Heart left ventricle (tissue), 16 donors: Measurements from ENCODE around the gene TERF2IP. TPM values are rescaled to one million over a fixed set of nuclear protein-coding genes. Genes with fewer than 3 reads are reported as not detected.

Source experiments
- ATAC-seq, 4 donors: fragments of 200-7000 bp; cut with Tn5 transposase; one replicate each; pipeline ENCODE4 v1.9.1; 2020 to 2022; ENCODE audit warnings: moderate library complexity in 4 of 4, mild to moderate bottlenecking in 3 of 4, moderate number of reproducible peaks in 1 of 4
- DNase-seq, 5 donors: peaks; one replicate each; pipeline ENCODE4 v3.0.0-alpha.2; 2020
- H3K27ac ChIP-seq, 12 donors: fragments of 200-600 bp; sonication (generic) in 4 of 12; one replicate each; pipeline versions ENCODE4 v1.5.0 to v1.8.0; 2016 to 2022; ENCODE audit warnings: mild to moderate bottlenecking in 2 of 12
- H3K27me3 ChIP-seq, 9 donors: fragments of 200-600 bp; sonication (generic) in 2 of 9; one replicate each; pipeline versions ENCODE4 v1.5.1 to v1.8.0; 2016 to 2022; ENCODE audit warnings: mild to moderate bottlenecking in 3 of 9
- H3K36me3 ChIP-seq, 9 donors: fragments of 200-600 bp; sonication (generic) in 2 of 9; one replicate each; pipeline versions ENCODE4 v1.5.0 to v1.8.0; 2018 to 2022; ENCODE audit warnings: mild to moderate bottlenecking in 2 of 9
- H3K4me1 ChIP-seq, 12 donors: fragments of 200-600 bp; sonication (generic) in 4 of 12; one replicate each; pipeline versions ENCODE4 v1.5.0 to v1.8.0; 2016 to 2022; ENCODE audit warnings: mild to moderate bottlenecking in 3 of 12
- H3K4me3 ChIP-seq, 12 donors: fragments of 200-600 bp; sonication (generic) in 4 of 12; one replicate each; pipeline versions ENCODE4 v1.5.0 to v1.8.0; 2017 to 2022; ENCODE audit warnings: mild to moderate bottlenecking in 9 of 12, moderate library complexity in 4 of 12
- H3K9me3 ChIP-seq, 12 donors: fragments of 200-600 bp; sonication (generic) in 4 of 12; one replicate each; pipeline versions ENCODE4 v1.5.0 to v1.8.0; 2016 to 2022; ENCODE audit warnings: mild to moderate bottlenecking in 1 of 12
- CTCF ChIP-seq, 12 donors: fragments of 200-600 bp; sonication (generic) in 4 of 12; IDR thresholded peaks; one replicate each; pipeline versions ENCODE4 v1.5.0 to v1.8.0; 2018 to 2022; ENCODE audit warnings: antibody characterized with exemption in 12 of 12, mild to moderate bottlenecking in 5 of 12
- POLR2A ChIP-seq, 2 donors: fragments of 450-650 bp; IDR thresholded peaks; one replicate each; pipeline ENCODE4 v1.6.1; 2017; ENCODE audit warnings: antibody characterized with exemption in 2 of 2, mild to moderate bottlenecking in 2 of 2, moderate library complexity in 2 of 2
- WGBS, 4 donors: extraction: QIAGEN DNeasy Blood & Tissue Kit in 2 of 4; methylation state at CpG; one replicate each; pipeline versions ENCODE4 v1.1.5 to v1.1.7; 2013 to 2018; 5-methylcytosine and 5-hydroxymethylcytosine counted together
- intact Hi-C, 10 donors: fragments of 100-400 bp; cut with DNase I; formaldehyde crosslinking; loops; one replicate each; pipeline versions ENCODE4 v1.11.1 to v1.14.2; 2022
- polyA plus RNA-seq, 2 donors: library from polyadenylated mRNA; stranded (reverse); fragments of 200-250 nt; gene quantifications; one replicate each; pipeline ENCODE4 v1.2.3, GENCODE V29; 2013
- total RNA-seq, 9 donors: library from RNA; depleted of rRNA in 2 of 9; stranded (reverse); fragments of >200 nt in 2 of 9; fragmentation: NEBNext Ultra II Directional in 3 of 9; extraction: Animal tissue kit (Norgen Biotek cat#: 25700) in 3 of 9; gene quantifications; one replicate each; pipeline versions ENCODE4 v1.1.0 to v1.2.4, GENCODE V29; 2016 to 2023
- donor health status: ischemic (EF 13 %, LVEDD 7.1; RV severe dilation, severe dysfunction).
- donor health status: healthy with polysubstance abuse.
- donor health status: DM: no; HTN: yes; CAD: no.
- donor health status: DM: no; HTN: no; CAD: no.
- donor health status: ischemic (EF 25% LVEDD 6.9; RV normal size, moderate dysfunction).
- donor health status: ischemic (EF 25% LVEDD 5.7; RV mildly dilated, moderate dysfunction).
- donor health status: healthy.
- donor health status: DM: yes; HTN: yes; CAD: no.
- donor health status: ischemic (EF 35%, LVEDD 5.7; RV mildly dilated, moderate dysfunction).
- donor health status: nonischemic (EF 11% LVEDD 7.7; RV severe dilation, severe dysfunction).
- donor health status: DM: yes; HTN: yes; CAD: no.
- donor health status: PGD.
- donor health status: ischemic (EF 29% LVEDD 5.4; RV normal size, mild dysfunction).
- donor health status: nonischemic (EF 23%, LVEDD 6.1; RV moderate dilation, normal function).

The TERF2IP gene
- total and polyA plus RNA-seq, 11 donors, result 52.0 to 79.2 (median 73.1) TPM

GRCh38 chr16:75660726-75661302 is 13.2 kb downstream of the TERF2IP start:
- TF ChIP-seq CTCF (IDR thresholded peaks at IDR 0.05) (peak in 1 of 12 donors; percentile 8), POLR2A (IDR thresholded peaks at IDR 0.05) (no peak)
- 50 to 75% (median 62%) methylated on average over 4 of the region's 4 CpGs for WGBS, 4 donors
- peak overlapping the region in 5 of 12 donors; percentile 10 to 30 (median 17) for H3K27ac ChIP-seq

DNA sequence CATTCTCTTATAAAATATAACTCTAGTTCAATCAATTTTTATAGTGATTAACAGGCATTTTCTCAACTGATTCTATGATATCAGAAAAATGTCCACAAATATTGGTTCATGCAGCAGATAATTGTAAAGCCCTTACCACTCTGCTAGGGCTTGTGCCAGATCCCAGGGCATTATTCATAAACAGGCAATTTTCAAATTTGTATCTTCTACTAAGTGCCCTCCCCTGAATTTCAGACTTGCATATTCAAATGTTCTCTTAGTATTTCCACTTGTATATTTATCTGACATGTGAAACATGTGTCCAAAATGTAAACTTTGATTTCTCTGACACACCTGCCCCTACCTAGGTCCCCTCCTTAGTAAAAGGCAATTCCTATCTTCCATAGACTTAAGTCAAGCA is 19.9 kb downstream of the TERF2IP start:
- H3K27me3 ChIP-seq, result no peaks in the 10 kb centered on the region
- H3K4me1 ChIP-seq, result peaks cover 0 to under 1% (median 0%) of the 10 kb centered on the region in 12 donors
- no peak overlapping the region for H3K4me3 ChIP-seq
- no peak for TF ChIP-seq POLR2A (IDR thresholded peaks at IDR 0.05)
- no peak for TF ChIP-seq CTCF (IDR thresholded peaks at IDR 0.05)
- H3K36me3 ChIP-seq, result peaks cover 0 to 3% (median 0%) of the 10 kb centered on the region in 9 donors
- no peak overlapping the region for H3K27ac ChIP-seq
- DNase-seq, result no peak
- ATAC-seq, result no peak
- H3K9me3 ChIP-seq, result no peaks in the 10 kb centered on the region
- intact Hi-C loops, result no loop called here

More at GRCh38 chr16:75660726-75661302, 13.2 kb downstream of the TERF2IP start:
- no peaks in the 10 kb centered on the region for H3K9me3 ChIP-seq
- intact Hi-C loops, result no loop called here
- H3K4me1 ChIP-seq, result peaks cover 0 to 25% (median 11%) of the 10 kb centered on the region in 12 donors
- no peak overlapping the region for H3K4me3 ChIP-seq
- H3K36me3 ChIP-seq, result peaks cover 0 to 58% (median 48%) of the 10 kb centered on the region in 9 donors
- H3K27me3 ChIP-seq, result no peaks in the 10 kb centered on the region
- no peak for DNase-seq
- ATAC-seq, result peak in 1 of 4 donors; percentile 25

DNA sequence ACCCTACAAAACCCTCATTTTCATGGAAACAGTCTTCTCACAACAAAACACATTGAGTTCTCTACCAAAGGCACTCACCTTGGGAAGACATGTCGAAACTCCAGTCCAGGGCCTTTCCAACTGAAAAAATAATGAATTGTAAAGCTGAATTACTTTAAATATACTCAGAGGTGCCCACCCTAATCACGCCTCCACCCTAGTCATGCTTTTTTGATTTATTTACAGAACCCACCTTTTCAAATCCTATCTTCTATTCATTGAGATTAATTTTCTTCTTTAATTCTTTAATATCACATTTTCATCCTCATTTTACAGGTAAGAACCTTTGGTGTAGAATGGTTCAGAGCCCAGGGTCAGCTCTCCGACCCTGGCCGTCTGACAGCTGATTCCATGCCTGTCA is 29.3 kb downstream of the TERF2IP start, which contains the start of gene CPHXL2:
Gene CPHXL2 (minus strand): TSS at position 101 of the 400 bp plus-strand sequence. CDS start 10 bp downstream, at position 91.
- H3K27me3 ChIP-seq, result no peaks in the 10 kb centered on the region
- intact Hi-C loops, result no loop called here
- H3K9me3 ChIP-seq, result no peaks in the 10 kb centered on the region
- no peaks in the 10 kb centered on the region for H3K36me3 ChIP-seq
- TF ChIP-seq CTCF (IDR thresholded peaks at IDR 0.05) (no peak), POLR2A (IDR thresholded peaks at IDR 0.05) (no peak)
- H3K4me1 ChIP-seq, result peaks cover 0 to 11% (median 0%) of the 10 kb centered on the region in 12 donors
- WGBS, 4 donors, result 90 to 96% (median 93%) methylated on average over 4 of the region's 4 CpGs
- ATAC-seq, result no peak
- DNase-seq, result no peak
- no peak within 1 kb of the TSS for H3K27ac ChIP-seq
- H3K4me3 ChIP-seq, result no peak within 1 kb of the TSS

GRCh38 chr16:75679366-75679765 is 31.8 kb downstream of the TERF2IP start:
- H3K27me3 ChIP-seq, result no peaks in the 10 kb centered on the region
- TF ChIP-seq POLR2A (IDR thresholded peaks at IDR 0.05) (no peak), CTCF (IDR thresholded peaks at IDR 0.05) (no peak)
- H3K4me3 ChIP-seq, result no peak overlapping the region
- H3K9me3 ChIP-seq, result no peaks in the 10 kb centered on the region
- H3K27ac ChIP-seq, result peak overlapping the region in 4 of 12 donors; percentile 4 to 37 (median 28)
- intact Hi-C loops, result no loop called here
- WGBS, 4 donors, result 67 to 76% (median 70%) methylated on average over 5 of the region's 5 CpGs
- DNase-seq (no peak), ATAC-seq (peak in 1 of 4 donors; percentile 11)
- H3K4me1 ChIP-seq, result peaks cover 0 to 11% (median 0%) of the 10 kb centered on the region in 12 donors
- no peaks in the 10 kb centered on the region for H3K36me3 ChIP-seq
